Measurements from ENCODE around the gene ZSCAN9.

The ZSCAN9 gene

DNA sequence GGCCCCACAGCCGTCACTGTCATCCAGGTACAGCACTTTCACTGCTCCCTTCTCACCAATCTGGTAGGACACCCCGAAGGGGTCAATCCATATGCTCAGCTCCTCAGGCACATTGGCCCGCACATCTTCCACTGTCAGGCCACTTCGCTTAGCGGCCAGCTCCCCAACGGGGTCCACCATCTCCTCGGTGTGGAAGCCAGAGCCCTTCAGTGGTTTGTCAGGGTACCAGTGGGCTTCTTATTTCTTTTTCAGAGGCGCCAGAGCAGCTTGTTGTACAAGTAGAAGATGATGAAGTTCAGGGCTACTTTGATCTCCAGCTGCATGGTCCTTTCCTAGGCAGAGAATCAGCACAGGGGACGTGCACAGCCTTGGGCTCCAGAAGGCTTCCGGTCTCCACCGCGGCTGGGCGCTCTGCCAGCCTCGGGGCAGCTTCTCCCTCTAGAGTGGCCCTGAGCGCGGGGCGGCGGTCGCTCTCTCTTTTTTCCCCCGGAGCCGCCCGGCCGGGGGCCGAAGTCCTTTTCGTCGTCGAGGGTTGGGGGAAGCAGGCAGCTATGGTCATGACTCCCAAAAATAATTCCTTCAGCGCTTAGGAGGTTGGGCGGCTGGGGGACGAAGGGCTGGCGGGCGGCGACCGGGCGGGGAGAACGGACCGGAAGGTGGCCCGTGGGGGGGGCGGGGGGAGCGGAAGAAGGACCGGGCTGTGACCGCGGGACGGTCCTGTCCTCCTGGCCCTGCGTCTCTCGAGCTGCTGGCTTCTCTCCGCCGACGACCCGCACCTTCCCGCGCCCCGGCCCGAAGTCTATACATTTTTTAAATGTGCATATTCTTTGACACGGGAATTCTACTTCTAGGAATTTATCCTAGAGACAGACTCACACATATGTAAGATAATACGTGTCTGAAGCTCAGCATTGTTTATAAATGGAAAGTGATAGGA, 6.5 kb upstream of the ZSCAN9 start:
- peak overlapping the region; percentile 40 to 61 (median 46) for H3K4me3 ChIP-seq
- peak overlapping the region in 18 of 21 experiments; percentile 4 to 84 (median 66) for H3K27ac ChIP-seq

DNA sequence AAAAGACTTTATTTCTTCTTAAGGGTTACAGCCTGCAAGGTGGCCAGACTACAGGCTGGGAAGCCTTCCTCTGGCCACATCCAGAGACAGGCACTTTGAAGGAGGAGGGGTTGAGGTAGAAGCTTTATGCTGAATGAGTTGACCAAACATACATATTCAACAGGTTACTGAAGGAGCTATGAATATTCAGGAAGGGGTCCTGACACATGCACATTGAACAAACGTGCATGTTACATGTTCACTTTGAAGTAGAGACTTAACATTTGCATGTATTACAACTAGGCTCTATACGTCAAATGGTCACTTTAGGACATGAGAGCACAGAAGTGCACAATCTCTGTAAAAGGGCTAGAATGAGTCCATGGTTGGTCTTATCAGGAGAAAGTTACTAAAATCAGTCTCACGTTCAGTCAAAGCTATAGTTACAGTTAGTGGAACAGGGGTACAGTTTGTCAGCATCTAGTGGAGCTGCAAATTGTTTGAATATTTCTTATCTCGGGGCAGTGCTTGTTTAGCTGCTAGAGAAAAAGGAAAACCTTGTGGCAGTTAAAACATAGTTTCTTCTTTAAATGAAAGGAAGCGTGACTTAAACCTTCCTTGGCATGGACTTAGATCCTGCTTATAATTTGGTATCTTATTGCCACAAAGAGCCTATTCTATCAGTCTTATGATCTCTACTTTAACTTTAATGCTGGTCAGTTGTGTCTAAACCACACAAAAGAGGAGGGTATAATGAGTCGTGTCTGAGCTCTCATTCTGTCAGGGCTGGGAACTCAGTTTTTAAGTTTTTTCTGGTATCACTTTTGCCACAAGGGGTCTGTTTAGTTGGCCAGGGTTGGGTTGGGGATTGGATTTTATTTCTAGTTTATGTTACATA, 4.6 kb upstream of the ZSCAN9 start:
- no peak overlapping the region for H3K27ac ChIP-seq
- H3K4me3 ChIP-seq: no peak overlapping the region

DNA sequence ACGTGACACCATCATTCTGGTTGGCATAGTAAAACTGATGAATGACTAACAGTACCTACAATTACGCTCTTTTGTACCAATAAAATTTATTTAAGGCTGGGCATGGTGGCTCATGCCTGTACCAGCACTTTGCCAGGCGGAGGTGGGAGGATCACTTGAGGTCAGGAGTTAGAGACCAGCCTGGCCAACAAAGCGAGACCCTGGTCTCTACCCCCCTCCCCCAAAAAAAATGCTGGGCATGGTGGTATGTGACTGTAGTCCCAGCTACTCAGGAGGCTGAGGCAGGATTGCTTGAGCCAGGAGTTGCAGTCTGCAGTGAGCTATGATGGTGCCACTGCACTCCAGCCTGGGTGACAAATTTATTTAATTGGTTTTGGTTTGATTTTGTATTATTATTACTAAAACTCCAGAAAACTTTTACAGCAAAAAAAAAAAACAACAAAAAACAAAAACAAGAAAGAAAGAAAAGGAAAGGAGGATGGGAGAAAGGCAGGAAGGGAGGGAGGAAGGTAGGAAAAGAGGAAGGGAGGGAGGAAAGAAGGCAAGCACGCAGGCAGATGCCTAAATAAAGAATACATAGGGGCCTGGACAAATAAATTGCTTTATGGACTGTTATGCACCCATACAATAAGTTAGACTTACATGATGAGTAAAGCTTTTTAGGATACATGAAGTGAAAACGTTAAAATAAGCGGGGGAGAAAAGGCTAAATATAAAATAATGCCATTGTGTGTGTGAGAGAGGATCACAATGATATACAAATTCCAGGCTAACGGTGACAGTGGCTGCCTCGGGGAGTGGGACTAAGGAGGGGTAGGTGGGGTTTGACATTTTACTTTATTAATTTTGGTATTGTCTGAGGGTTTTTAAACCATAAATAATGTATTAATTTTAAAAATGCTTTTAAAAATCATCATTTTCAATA, 682 bp upstream of the ZSCAN9 start:
- Histone ChIP-seq H3K27ac (peak overlapping the region in 18 of 21 experiments; percentile 6 to 85 (median 72)), H3K4me3 (peak overlapping the region; percentile 48 to 77 (median 74))

DNA sequence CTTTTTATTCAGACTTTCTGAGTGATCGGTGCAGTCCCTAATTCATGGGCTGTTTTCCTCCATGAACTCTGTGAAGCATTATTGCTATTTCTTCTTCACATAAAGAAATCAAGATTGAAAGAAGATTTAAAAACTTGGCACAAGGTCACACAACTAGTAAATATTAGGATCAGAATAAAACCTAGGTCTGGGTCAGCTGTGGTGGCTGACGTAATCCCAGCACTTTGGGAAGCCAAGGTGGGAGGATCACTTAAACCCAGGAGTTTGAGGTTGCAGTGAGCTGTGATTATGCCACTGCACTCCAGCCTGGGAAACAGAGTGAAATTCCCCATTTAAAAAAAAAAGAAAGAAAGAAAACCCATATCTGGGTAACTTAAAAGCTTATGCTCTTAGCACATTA, 1.4 kb downstream of the ZSCAN9 start:
- no peak overlapping the region for H3K27ac ChIP-seq
- H3K4me3 ChIP-seq: no peak overlapping the region

DNA sequence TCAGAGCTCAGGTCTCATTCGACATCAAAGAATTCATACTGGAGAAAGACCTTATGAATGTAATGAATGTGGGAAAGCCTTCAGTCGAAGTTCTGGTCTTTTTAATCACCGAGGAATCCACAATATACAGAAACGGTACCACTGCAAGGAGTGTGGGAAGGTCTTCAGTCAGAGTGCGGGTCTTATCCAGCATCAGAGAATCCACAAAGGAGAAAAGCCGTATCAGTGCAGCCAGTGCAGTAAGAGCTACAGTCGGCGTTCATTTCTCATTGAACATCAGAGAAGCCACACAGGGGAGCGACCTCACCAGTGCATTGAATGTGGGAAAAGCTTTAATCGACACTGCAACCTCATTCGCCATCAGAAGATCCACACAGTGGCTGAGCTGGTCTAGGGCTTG, 7.7 kb downstream of the ZSCAN9 start:
- Histone ChIP-seq H3K4me3 (no peak overlapping the region), H3K27ac (no peak overlapping the region)

GRCh38 chr6:28235912-28236452, 10.9 kb downstream of the ZSCAN9 start:
- Histone ChIP-seq H3K27ac (no peak overlapping the region), H3K4me3 (no peak overlapping the region)

DNA sequence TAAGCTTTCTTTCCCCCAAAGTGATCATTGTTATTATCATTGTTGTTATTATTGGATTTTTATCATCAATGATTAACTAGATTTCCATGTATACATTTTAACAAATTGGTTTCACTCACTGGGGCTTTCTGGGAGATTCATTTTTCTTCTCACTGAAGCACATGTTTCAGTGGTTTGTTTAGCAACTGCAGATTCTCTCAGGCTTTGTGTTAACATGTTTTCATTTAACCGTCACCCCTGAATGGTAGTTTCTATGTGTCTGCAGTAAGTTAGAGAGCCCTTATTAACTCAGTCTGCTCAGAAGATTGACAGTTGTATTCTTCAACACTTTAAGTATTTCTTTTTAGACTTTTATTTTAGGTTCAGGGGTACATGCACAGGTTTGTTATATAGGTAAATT, 14.6 kb downstream of the ZSCAN9 start:
- H3K27ac ChIP-seq: no peak overlapping the region
- H3K4me3 ChIP-seq: no peak overlapping the region

DNA sequence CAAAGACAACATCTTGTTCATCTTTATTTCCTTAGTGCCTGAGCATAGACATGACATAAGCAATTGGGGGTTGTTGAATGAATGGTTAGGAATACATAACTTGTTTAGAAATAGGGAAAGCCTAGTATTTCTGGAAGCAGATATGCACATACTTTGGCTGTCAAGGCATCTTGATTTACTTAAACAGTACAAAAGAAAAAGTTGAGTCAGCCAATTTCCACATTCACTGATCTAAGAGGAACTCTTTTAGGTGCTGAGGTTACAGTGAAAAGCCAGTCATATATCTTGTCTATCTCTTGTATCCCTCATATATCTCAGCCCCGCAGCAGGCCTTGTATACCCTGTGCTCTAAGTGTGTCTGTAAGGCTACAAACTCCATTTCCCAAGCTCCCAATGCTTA, 15.4 kb downstream of the ZSCAN9 start:
- H3K27ac ChIP-seq: no peak overlapping the region
- H3K4me3 ChIP-seq: no peak overlapping the region

DNA sequence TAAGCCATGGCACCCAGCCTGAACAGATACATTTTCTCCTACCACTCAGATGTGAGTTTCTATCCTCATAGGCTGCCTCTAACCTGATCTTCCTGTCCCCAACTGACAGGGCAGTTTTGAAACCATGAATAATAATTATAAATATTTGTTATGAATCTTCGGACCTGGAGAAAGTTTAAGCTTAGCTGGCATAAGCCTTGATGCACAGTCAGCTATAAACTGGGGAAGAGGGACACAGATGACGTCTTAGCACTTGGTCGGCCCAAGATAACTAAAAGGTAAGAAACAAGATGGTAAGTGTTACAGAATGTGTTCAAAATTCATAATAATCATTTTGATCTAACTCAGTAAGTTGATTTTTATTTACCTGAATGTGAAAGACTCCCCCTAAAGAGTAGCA, 18.9 kb downstream of the ZSCAN9 start:
- Histone ChIP-seq H3K4me3 (no peak overlapping the region), H3K27ac (no peak overlapping the region)

- Histone ChIP-seq H3K4me3 (no peak overlapping the region), H3K27ac (no peak overlapping the region)
Measured at GRCh38 chr6:28245206-28245941, 20.3 kb downstream of the ZSCAN9 start.

- Histone ChIP-seq H3K4me3 (no peak overlapping the region), H3K27ac (no peak overlapping the region)
Measured at GRCh38 chr6:28248916-28249315, 23.8 kb downstream of the ZSCAN9 start.

DNA sequence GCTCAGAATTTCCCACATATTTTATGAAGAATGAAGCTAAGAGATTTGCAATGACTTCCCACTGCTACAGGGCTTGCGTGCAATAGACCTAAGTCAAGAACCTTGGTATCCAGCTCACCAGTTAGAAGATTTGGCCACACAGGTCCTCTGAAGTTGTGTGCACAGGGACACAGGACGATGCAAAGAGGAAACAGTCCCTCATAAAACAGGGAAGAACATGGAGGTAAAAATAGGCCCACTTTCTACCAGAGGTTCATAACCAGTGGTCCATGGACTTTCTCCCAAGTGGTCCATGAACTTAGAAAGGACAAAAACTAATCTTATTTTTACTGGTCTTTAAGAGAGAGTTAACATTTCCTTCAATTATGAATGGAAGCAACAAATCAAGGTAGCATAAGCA, 25.7 kb downstream of the ZSCAN9 start:
- no peak overlapping the region for H3K27ac ChIP-seq
- peak overlapping the region in 3 of 7 experiments; percentile 52 to 96 (median 70) for H3K4me3 ChIP-seq

DNA sequence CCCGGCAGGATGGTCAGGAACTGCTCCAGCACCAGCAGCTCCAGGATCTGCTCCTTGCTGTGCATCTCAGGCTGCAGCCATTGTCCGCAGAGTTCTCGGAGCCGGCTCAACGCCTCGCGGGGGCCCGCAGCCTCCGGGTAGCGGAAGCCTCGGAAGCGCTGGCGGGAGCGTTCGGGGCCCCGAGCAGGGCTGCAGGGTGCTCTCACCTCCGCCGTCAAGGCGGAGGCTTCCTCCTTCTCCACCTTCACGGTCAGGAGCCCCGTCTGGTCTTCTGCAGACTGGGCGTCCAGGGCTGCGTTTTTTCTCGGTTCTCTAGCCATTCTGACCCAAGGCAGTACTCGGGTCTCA, 26.6 kb downstream of the ZSCAN9 start:
- peak overlapping the region in 18 of 21 experiments; percentile 26 to 80 (median 72) for H3K27ac ChIP-seq
- H3K4me3 ChIP-seq: peak overlapping the region; percentile 52 to 96 (median 76)

DNA sequence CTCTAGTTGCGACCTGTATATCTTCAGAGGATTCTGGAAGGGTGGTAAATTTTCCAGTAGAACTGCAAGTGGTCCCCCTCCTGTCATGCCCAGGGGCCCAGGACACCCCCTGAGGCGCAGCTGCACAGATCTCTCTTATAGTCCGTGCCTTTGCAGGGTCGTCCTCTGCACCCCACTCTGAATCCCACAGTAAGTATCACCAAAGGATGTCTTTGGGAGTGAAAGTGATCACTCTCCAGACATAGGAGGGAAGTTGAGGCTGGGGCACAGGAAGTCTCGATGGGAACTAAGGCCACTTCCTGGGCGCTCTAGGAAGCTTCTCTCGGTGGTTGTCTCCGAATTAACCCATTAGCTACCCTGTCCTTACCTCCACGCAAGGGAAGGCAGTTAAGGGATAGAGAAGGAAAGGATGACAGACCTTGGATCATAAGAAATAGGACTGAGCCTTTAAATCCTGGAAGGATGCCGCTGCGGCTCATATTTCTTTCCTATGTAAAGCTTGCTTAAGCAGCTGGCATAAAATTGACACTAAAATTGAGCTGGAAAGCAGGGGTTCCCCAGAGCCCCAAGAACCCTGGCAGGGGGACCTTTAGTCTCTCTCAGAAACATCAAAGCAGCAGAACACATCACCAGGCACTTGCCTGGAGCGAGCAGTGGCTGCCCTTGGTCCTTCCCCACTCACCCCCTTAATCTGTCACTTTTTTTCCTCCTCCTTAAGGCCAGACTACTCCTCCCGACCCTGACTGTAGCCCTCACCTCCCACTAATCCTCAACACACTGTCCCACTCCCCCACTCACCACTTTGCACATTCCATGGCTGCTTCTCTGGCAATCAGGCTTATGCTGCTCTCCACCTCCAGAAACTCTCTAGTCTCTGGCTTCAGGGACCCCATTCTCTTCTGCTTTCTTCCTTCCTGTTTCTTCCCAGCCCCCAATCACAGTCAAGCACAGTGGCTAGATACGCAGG, 27.2 kb downstream of the ZSCAN9 start, which contains the start of gene ZKSCAN4:
Gene ZKSCAN4, minus strand, starts transcription at position 261 of the 967 bp plus-strand sequence. CDS start 289 bp downstream, outside the sequence.
- peak within 1 kb of the TSS in 20 of 21 experiments; percentile 16 to 80 (median 70) for H3K27ac ChIP-seq

GRCh38 chr6:28254121-28254519, 29.0 kb downstream of the ZSCAN9 start:
- no peak overlapping the region for H3K4me3 ChIP-seq
- no peak overlapping the region for H3K27ac ChIP-seq

More for the DNA sequence above, 27.2 kb downstream of the ZSCAN9 start, which contains the start of gene ZKSCAN4:
- H3K4me3 ChIP-seq: peak within 1 kb of the TSS; percentile 52 to 96 (median 76)

DNA sequence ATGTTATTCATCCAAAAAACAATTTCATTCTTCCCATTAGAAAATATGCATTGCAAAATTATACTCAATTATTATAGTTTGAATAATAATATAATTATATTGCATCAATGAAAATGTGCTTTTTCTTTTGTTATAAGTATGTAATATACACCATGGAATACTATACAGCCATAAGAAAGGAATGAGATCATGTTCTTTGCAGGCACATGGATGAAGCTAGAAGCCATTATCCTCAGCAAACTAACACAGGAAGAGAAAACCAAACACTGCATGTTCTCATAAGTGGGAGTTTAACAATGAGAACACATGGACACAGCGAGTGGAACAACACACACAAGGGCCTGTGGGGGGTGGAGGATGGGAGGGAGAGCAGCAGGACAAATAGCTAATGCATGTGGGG, 32.0 kb downstream of the ZSCAN9 start:
- no peak overlapping the region for H3K4me3 ChIP-seq

More for the DNA sequence above, 32.0 kb downstream of the ZSCAN9 start:
- H3K27ac ChIP-seq: no peak overlapping the region

All from skin epidermis (tissue), 12 donors.